Dedifferentiated amniotic fluid mesenchymal stem cell (primary cell): Measurements from ENCODE around the gene COMMD8.
A peak's percentile ranks its signal among the peaks of the same experiment; 100 is the strongest.
"Not testable (repeated sequence)": the region's sequence is repeated elsewhere in the genome, so short reads cannot be mapped to it uniquely, and the experiment has no call there.

ENCODE experiments used
- DNase-seq: peaks from one replicate; pipeline ENCODE4 v3.0.0-alpha.2; 2016; ENCODE audit errors: extremely low spot score

The COMMD8 gene

DNA sequence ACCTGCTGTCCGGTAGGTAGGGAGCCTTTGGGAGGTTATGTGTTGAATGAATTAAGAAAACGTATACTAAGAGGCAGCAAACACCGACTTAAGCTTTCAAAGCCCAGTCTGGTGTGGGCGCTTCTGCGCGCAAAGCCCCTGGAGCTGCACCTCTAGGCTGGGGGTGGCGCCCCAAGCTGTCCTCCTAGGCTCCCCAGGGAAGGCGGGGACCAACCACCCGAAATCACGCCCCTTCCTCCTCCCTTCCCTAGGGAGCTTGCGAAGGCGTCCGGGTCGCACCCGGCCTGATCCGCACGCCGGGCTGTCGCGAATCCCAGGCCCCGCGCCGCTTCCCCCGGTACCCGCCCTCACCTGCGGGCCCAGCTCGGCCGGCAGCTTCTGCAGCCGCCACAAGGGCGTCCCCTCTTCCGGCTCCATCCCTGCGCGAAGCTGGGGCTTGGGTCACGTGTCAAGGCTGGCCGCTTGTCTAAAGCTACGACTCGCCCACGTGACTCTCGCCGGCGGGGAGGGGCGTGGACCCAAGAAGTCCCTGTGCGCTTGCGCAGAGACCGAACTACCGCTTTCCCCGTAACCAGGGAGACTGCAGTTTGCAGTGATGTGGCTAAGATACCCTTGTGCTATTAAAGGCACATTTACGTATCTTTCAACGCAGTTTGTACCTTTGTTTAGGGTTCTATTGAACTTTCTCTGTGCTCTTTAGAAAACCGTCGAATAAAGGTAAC is at the start of gene COMMD8:
COMMD8 (minus strand) TSS at position 468 of the 722 bp plus-strand sequence; CDS start at position 417, 51 bp downstream.
- DNase-seq, result peak; percentile 97

GRCh38 chr4:47510506-47511143 is 47.1 kb upstream of the COMMD8 start:
- DNase-seq, result no peak

DNA sequence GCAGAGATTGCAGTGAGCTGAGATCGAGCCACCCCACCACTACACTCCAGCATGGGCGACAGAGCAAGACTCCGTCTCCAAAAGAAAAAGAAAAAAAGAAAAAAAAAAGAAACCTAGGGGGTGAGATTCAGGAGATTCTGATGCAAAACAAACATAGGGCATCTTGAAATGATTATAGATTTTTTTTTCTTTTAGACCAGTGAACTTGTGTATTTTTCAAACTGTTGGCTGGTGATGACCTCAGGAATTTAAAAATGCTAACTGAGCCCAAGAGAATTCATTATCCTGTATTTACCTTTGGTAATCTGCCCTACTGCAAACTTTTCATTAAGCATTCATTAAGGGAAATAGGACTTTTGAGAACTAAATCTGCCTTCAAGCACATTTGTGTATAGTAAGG is 42.2 kb upstream of the COMMD8 start:
- DNase-seq, result no peak

- no peak for DNase-seq
These were observed 41.6 kb upstream of the COMMD8 start for GRCh38 chr4:47505147-47505546.

DNA sequence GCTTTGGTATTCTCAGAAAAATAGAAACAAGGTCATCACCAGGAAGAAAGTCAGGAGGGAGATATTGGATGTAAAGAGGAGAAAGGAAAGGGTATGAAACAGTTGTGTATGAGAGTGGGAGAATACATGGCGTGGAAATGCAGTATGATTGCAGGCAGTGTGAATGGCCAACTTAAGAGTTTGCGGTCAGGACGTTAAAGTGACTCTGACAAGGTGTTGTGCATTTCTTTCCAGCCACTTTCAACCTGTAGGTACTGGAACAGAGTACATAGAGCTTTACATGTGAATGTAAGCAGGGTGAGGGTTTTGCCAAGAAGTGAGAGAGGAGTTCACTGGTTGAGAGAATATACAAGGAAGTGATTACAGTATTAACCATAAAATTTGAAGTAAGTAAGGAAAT is 37.3 kb upstream of the COMMD8 start:
- no peak for DNase-seq

DNA sequence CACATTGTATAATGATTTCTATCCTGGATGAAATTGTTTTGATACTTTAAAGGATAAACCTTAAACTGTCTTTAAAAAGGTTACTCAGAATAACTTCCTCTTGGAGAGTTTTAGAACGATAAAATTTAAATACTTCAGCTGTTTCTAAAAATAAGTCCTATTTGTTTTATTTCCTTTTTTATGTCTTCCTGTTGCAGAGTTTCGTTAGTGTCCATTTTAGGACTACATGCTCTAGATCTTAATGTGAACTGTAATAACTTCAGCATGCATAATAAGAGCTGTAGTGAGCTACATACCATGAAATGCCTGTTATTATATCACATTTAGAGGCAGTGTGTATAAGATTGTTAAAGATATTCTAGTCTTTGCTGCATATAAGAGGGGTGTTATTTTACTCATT is 36.2 kb upstream of the COMMD8 start:
- DNase-seq, result no peak

DNA sequence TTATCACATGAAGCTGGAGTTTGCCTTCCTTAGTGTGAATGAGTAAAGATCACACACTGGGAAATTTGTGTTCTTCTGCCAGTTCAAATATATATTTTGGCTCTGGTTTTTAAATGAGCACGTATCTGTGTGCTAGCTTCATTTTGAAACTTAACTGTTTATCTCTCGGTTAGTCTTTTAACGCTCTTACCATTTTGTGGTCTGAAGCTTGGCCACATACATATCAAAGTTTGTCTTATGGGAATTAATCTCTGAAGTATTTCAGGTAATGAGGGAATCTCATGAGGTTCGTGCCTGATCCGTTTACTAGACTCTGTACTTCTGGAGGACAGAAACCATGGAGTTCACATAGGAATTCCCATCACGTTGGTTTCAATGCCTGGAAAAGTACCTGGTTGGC is 35.4 kb upstream of the COMMD8 start:
- no peak for DNase-seq

- no peak for DNase-seq
These were observed 30.6 kb upstream of the COMMD8 start for GRCh38 chr4:47494124-47494430.

DNA sequence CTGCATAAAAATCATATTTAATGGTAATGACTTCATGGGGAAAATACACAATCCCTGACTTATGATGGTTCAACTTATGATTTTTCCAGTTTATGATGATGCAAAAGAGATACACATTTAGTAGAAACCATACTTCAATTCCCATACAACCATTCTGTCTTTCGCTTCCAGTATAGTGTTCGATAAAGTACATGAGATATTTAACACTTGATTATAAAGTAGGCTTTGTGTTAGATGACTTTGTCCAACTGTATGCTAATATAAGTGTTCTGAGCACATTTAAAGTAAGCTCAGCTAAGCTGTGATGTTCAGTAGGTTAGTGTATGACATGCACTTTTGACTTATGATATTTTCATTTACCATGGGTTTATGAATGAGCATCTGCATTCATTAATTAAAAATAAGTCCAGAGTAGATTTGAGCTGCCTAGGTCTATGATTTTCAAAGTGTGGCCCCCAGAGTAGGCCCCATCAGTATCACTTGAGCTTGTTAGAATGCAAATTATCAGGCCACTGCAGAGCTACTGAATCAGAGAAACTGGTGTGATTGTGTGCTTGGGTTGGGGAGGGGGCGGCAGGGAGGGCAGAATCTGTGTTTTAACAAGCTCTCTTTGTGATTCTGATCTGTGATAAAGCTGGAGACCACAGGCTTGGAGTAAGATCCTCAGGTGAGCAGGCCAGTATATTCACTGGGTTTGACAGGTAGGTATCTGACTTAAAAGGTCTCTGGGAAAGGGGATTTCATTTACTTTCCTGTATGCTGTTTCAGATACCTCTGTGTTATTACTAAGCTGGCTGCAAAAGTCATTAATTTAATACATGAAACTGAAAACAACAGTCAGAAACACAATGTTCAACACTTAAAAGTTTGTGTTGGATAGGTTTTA is 30.0 kb upstream of the COMMD8 start:
- no peak for DNase-seq

- DNase-seq, result no peak
These were observed 27.0 kb upstream of the COMMD8 start for GRCh38 chr4:47490550-47490949.

DNA sequence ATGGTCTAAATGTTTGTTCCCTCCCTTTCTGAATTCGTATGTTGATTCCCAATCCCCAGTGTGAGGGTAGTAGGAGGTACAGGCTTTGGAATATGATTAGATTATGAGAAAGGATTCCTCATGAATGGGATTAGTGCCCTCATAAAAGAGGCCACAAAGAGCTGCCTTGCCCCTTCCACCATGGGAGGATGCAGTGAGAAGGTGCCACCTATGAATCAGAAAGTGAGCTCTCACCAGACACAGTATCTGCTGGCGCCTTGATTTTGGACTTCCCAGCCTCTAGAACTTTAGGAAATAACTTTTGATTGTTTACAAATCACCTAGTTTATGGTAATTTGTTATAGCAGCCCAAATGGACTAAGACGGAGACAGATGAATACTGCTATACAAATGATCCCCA is 25.2 kb upstream of the COMMD8 start:
- DNase-seq, result no peak

DNA sequence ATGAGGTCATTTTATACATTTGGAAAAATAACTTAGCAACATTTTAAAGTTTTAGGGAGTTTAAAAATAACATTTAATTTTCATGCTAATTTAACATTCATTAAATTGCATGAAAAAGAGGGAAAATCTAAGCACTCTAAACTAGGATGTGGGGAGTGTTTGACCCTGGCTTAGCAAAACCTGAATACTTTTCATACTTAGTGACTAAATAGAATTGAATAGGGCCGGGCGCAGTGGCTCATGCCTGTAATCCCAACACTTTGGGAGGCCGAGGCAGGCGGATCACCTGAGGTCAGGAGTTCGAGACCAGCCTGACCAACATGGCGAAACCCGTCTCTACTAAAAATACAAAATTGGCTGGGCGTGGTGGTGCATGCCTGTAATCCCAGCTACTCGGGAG is 23.2 kb upstream of the COMMD8 start:
- not testable (repeated sequence) for DNase-seq

DNA sequence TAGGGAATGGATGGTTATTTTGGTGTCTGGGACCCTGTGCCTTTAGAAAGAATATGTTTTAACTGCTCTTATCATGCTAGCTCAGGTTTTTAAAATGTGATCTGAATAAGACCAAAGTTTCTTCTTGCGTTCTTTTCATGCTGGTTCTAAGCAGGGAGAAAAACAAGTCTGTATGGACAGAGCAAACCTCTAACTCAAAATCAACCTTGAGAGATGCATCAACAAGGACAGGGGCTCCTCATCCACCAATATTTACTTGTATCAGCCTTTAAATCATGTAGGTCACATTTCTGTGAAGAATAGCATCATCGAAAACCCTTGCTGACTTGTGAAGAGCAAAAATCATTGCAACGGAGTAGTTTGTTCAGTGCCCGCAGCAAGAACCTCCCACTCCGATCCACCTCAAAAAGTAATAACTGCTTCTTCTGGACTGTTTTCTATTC is 22.8 kb upstream of the COMMD8 start:
- no peak for DNase-seq

DNA sequence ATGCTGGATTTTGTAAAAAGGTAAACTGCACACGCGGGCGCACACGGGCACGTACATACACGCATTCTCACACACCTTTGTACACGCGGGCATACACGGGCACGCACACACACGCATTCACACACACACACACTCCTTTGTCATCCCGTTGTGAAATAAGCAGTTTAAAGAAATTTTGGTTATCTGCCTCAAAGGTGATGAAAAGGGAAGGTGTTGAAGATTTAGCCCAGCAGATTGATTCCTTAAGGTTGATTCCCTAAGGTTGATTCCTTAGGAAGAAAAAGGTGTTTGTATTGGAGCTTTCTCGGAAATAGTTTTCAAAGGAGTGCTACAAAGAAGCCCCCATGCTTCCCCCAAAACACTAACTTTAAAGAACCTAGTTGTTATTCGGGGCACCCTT is 22.3 kb upstream of the COMMD8 start:
- no peak for DNase-seq

- peak; percentile 93 for DNase-seq
These were observed 21.7 kb upstream of the COMMD8 start, which contains the start of gene ATP10D for GRCh38 chr4:47485047-47485692. TSS of gene ATP10D (plus strand) at chr4:47485275. CDS start at chr4:47512541, 27,266 bp downstream.

DNA sequence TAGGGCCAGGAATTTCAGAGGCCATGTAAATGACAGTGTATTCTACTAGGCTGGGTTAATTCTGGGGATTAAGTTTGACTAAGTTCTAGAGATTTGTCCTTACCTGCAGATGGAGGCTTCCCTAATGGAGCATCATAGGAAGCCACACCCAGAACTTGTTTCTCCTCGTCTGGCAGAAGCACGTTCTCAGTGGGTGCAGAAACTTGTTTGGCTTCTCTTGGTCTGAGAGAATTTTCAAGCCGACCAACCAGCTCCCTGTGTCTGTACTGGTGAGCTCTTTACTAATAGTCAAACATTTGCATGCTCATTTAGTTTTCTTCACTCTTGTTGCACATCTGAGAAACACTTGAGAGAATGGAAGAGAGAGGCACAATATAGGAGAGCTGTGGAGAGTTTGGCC is 20.7 kb upstream of the COMMD8 start:
- DNase-seq, result no peak

DNA sequence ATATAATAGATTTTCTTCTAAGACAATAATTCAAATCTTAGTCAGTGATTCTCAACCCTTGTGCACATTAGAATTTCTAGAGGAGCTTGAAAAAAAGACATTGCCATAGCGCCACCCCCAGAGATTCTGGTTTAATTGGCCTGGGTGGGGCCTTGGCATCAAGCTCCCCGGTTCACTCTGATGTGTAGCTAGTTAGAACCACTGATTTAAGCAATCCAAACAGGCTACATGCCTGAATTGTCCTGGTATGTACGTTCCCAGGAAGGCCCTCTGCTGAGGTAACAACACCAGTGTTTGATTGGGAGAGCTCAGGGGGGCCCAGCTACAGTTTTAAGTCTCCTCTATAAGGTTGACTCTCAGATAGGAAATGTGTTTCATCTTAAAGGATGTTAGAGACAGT is 20.2 kb upstream of the COMMD8 start:
- no peak for DNase-seq

GRCh38 chr4:47482326-47482725 is 18.8 kb upstream of the COMMD8 start:
- DNase-seq, result peak; percentile 53

DNA sequence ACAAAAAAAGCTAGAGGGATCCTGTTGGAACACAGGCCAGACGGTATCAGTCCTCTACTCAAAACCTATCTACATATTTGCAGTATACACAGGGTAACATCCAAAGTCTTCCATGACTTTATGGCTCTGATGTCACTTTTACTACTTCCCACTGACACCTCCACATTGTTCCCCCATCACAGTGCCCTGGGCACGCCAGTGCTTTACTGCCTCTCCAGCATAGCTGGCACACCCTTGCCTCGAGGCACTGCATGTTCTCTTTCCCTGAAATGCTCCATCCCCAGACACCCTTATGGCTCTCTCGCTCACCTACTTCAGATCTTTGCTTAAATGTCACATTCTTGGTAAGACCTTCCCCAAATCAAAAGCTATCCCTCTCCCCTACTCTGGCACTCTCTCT is 15.3 kb upstream of the COMMD8 start:
- no peak for DNase-seq

DNA sequence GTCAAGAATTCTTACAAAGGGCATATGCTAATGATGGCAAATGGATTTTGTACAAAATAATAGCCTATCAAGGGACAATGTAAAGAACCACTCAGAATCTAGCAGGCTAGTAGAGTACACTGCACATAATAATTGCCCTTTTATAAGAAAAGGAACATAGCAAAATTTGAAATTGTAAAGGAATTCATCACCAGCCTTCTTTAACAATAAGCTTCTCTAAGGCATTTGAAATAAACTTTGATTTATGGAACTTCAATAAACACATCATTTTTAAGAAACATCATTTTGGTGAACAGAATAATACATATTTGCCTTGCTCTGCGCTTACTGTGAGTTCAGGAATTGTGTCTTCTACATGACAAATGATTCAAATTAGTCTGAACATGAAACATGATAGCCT is 11.9 kb upstream of the COMMD8 start:
- no peak for DNase-seq

- no peak for DNase-seq
These were observed 11.3 kb upstream of the COMMD8 start for GRCh38 chr4:47474799-47475198.

- no peak for DNase-seq
These were observed 9.7 kb upstream of the COMMD8 start for GRCh38 chr4:47473141-47473750.
